Right lobe of liver (tissue), 6 donors: ENCODE data around the gene DNAH14. TPM values are rescaled to one million over a fixed set of nuclear protein-coding genes. Genes with fewer than 3 reads are reported as not detected.
"Not testable (repeated sequence)": the region's sequence is repeated elsewhere in the genome, so short reads cannot be mapped to it uniquely, and the experiment has no call there.

ENCODE experiments used
- ATAC-seq, 4 donors: fragments of 200-7000 bp; cut with Tn5 transposase; one replicate each; pipeline ENCODE4 v1.9.1; 2020; ENCODE audit warnings: mild to moderate bottlenecking in 4 of 4, moderate library complexity in 4 of 4
- DNase-seq, 3 donors: peaks; one replicate each; pipeline ENCODE4 v3.0.0-alpha.2; 2020
- H3K27ac ChIP-seq, 3 donors: fragments of 200-600 bp; one replicate each; pipeline ENCODE4 v1.8.0; 2022
- H3K27me3 ChIP-seq, 2 donors: fragments of 200-600 bp; one replicate each; pipeline ENCODE4 v1.8.0; 2022
- H3K36me3 ChIP-seq, 4 donors: fragments of 200-600 bp; sonication (generic) in 1 of 4; one replicate each; pipeline versions ENCODE4 v1.5.1 to v1.8.0; 2017 to 2022; ENCODE audit warnings: control low read depth in 1 of 4
- H3K4me1 ChIP-seq, 4 donors: fragments of 200-600 bp; sonication (generic) in 1 of 4; one replicate each; pipeline versions ENCODE4 v1.5.1 to v1.8.0; 2017 to 2022; ENCODE audit warnings: control low read depth in 1 of 4
- H3K4me3 ChIP-seq, 3 donors: fragments of 200-600 bp; one replicate each; pipeline ENCODE4 v1.8.0; 2022
- H3K9me3 ChIP-seq, 4 donors: fragments of 200-600 bp; sonication (generic) in 1 of 4; one replicate each; pipeline versions ENCODE4 v1.5.1 to v1.8.0; 2017 to 2022; ENCODE audit warnings: control low read depth in 1 of 4
- POLR2A ChIP-seq: fragments of 450-650 bp; IDR thresholded peaks from one replicate; pipeline ENCODE4 v1.6.1; 2017; ENCODE audit warnings: antibody characterized with exemption, mild to moderate bottlenecking
- WGBS: methylation state at CpG from one replicate; pipeline ENCODE4 v1.1.6; 2018; ENCODE audit warnings: low coverage, low lambda C conversion rate; ENCODE audit not compliant: insufficient coverage; ENCODE audit errors: missing lambda C conversion rate; 5-methylcytosine and 5-hydroxymethylcytosine counted together
- intact Hi-C, 2 donors: fragments of 100-400 bp; cut with DNase I; formaldehyde crosslinking; loops; one replicate each; pipeline versions ENCODE4 v1.11.2 to v1.14.1; 2022
- total RNA-seq, 6 experiments: library from RNA; depleted of rRNA in 2 of 6; stranded (reverse); fragments of >200 nt in 2 of 6; fragmentation: NEBNext Ultra II Directional in 3 of 6; extraction: Animal tissue kit (Norgen Biotek cat#: 25700) in 3 of 6; gene quantifications; one replicate each; pipeline versions ENCODE4 v1.1.0 to v1.2.4, GENCODE V29; 2016 to 2023
- TF ChIP-seq, protein P1 (sequence below), 4 donors: fragments of 200-600 bp in 3 of 4; fragments of 450-650 bp in 1 of 4; IDR thresholded peaks; one replicate each; pipeline versions ENCODE4 v1.5.1 to v1.8.0; 2016 to 2022; ENCODE audit warnings: antibody characterized with exemption in 4 of 4, mild to moderate bottlenecking in 2 of 4
- donor health status: DM: no; HTN: yes; CAD: no.
- donor health status: DM: no; HTN: no; CAD: no.
- donor health status: DM: no; HTN: no; CAD: no.
- donor health status: DM: no; HTN: yes; CAD: no.
- donor health status: DM: no; HTN: yes; CAD: no.

Gene DNAH14
- total RNA-seq, 6 experiments from 2014 or later, result 8.0 to 17.1 (median 9.7) TPM

DNA sequence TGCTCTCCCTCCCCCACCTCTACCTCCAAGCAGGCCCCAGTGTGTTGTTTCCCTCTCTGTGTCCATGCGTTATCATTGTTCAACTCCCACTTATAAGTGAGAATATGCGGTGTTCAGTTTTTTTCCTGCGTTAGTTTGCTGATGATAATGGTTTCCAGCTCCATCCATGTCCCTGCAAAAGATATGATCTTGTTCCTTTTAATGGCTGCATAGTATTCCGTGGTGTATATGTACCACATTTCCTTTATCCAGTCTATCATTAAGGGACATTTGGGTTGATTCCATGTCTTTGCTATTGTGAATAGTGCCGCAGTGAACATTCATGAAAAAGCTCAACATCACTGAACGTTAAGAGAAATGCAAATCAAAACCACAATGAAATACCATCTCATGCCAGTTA is 58.6 kb downstream of the DNAH14 start:
- DNase-seq, result no peak
- Histone ChIP-seq H3K9me3 (no peaks in the 10 kb centered on the region), H3K27ac (no peak overlapping the region), H3K36me3 (no peaks in the 10 kb centered on the region), H3K4me1 (no peaks in the 10 kb centered on the region), H3K27me3 (no peaks in the 10 kb centered on the region), H3K4me3 (no peak overlapping the region)
- TF ChIP-seq POLR2A, result no peak
- TF ChIP-seq, protein P1, sequence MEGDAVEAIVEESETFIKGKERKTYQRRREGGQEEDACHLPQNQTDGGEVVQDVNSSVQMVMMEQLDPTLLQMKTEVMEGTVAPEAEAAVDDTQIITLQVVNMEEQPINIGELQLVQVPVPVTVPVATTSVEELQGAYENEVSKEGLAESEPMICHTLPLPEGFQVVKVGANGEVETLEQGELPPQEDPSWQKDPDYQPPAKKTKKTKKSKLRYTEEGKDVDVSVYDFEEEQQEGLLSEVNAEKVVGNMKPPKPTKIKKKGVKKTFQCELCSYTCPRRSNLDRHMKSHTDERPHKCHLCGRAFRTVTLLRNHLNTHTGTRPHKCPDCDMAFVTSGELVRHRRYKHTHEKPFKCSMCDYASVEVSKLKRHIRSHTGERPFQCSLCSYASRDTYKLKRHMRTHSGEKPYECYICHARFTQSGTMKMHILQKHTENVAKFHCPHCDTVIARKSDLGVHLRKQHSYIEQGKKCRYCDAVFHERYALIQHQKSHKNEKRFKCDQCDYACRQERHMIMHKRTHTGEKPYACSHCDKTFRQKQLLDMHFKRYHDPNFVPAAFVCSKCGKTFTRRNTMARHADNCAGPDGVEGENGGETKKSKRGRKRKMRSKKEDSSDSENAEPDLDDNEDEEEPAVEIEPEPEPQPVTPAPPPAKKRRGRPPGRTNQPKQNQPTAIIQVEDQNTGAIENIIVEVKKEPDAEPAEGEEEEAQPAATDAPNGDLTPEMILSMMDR (IDR thresholded peaks at IDR 0.05), result no peak
- intact Hi-C loops, result no loop called here
- no peak for ATAC-seq
- 93% methylated on average over 6 of the region's 6 CpGs for WGBS

DNA sequence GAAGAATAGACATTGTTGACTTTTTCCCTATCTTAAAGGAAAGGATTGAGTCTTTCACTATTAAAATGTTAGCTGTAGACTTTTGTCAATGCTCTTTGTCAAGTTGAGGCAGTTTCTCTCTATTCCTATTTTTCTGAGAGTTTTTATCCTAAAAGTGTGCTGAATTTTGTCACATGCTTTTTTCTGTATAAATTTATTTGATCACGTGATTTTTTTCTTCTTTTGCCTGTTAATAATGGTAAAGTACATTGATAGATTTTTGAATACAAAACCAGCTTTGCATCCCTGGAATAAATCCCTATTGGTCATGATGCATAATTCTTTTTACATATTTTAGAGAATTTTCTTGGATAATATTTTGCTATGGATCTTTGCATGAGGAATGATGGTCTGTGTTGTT is 60.1 kb downstream of the DNAH14 start:
- DNase-seq (no peak), ATAC-seq (no peak)
- H3K4me1 ChIP-seq, result no peaks in the 10 kb centered on the region
- H3K27me3 ChIP-seq, result no peaks in the 10 kb centered on the region
- H3K9me3 ChIP-seq, result no peaks in the 10 kb centered on the region
- H3K36me3 ChIP-seq, result no peaks in the 10 kb centered on the region
- TF ChIP-seq, protein P1 (IDR thresholded peaks at IDR 0.05), result no peak
- no peak overlapping the region for H3K4me3 ChIP-seq
- 83% methylated on average over 1 of the region's 1 CpG for WGBS
- no peak overlapping the region for H3K27ac ChIP-seq
- intact Hi-C loops, result no loop called here

GRCh38 chr1:224991550-224991949 is 62.1 kb downstream of the DNAH14 start:
- H3K4me1 ChIP-seq, ATAC-seq, H3K27me3 ChIP-seq, H3K27ac ChIP-seq, DNase-seq, H3K9me3 ChIP-seq, H3K36me3 ChIP-seq, intact Hi-C loops, H3K4me3 ChIP-seq: not testable (repeated sequence)
- WGBS, result 100% methylated on average over 5 of the region's 5 CpGs

GRCh38 chr1:224995602-224996001 is 66.1 kb downstream of the DNAH14 start:
- H3K4me1 ChIP-seq, result no peaks in the 10 kb centered on the region
- no peak overlapping the region for H3K4me3 ChIP-seq
- no peaks in the 10 kb centered on the region for H3K27me3 ChIP-seq
- DNase-seq (no peak), ATAC-seq (no peak)
- TF ChIP-seq, protein P1 (IDR thresholded peaks at IDR 0.05), result no peak
- no peak for TF ChIP-seq POLR2A
- intact Hi-C loops, result no loop called here
- no peaks in the 10 kb centered on the region for H3K36me3 ChIP-seq
- no peaks in the 10 kb centered on the region for H3K9me3 ChIP-seq
- WGBS, result 89% methylated on average over 1 of the region's 1 CpG
- no peak overlapping the region for H3K27ac ChIP-seq

DNA sequence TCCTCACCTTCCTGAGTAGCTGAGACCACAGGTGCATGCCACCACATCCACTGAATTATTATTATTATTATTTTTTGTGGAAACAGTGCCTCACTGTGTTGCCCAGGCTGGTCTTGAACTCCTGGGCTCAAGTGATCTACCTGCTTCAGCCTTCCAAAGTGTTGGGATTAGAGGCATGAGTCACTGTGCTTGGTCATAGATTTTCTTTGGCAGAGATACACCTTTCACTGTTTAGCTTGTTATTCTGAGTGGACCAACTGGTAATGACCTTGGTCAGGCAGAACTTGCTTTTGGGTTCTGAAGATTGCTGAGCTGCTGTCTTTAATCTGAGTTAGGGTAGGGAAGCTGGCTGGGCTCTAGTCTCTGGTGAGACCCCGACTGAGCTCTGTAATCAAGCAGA is 66.8 kb downstream of the DNAH14 start:
- TF ChIP-seq POLR2A, result no peak
- TF ChIP-seq, protein P1 (IDR thresholded peaks at IDR 0.05), result no peak

More for the DNA sequence above, 66.8 kb downstream of the DNAH14 start:
- intact Hi-C loops, result no loop called here
- no peaks in the 10 kb centered on the region for H3K36me3 ChIP-seq
- 80% methylated on average over 1 of the region's 1 CpG for WGBS
- ATAC-seq (peak in 1 of 4 donors; percentile 31), DNase-seq (no peak)
- no peaks in the 10 kb centered on the region for H3K9me3 ChIP-seq
- no peaks in the 10 kb centered on the region for H3K27me3 ChIP-seq
- no peaks in the 10 kb centered on the region for H3K4me1 ChIP-seq
- H3K4me3 ChIP-seq, result no peak overlapping the region
- no peak overlapping the region for H3K27ac ChIP-seq
